Inferior parietal cortex (tissue), 1 donor: ENCODE results near the gene RABGEF1.
"Not testable (repeated sequence)": the region's sequence is repeated elsewhere in the genome, so short reads cannot be mapped to it uniquely, and the experiment has no call there.

ENCODE experiments used
- DNase-seq: peaks from one replicate; pipeline ENCODE4 v3.0.0-alpha.2; 2016; ENCODE audit errors: extremely low spot score

RABGEF1 gene

GRCh38 chr7:66815186-66815875, 74.8 kb downstream of the RABGEF1 start:
- not testable (repeated sequence) for DNase-seq

GRCh38 chr7:66815951-66816350, 75.4 kb downstream of the RABGEF1 start:
- DNase-seq, result no peak

GRCh38 chr7:66816658-66817057, 76.1 kb downstream of the RABGEF1 start:
- not testable (repeated sequence) for DNase-seq

GRCh38 chr7:66817208-66817795, 76.8 kb downstream of the RABGEF1 start:
- not testable (repeated sequence) for DNase-seq

- DNase-seq, result not testable (repeated sequence)
Observed at GRCh38 chr7:66817956-66818355, 77.4 kb downstream of the RABGEF1 start.

- no peak for DNase-seq
Observed at GRCh38 chr7:66824041-66824440, 83.5 kb downstream of the RABGEF1 start.

GRCh38 chr7:66825538-66825937, 85.0 kb downstream of the RABGEF1 start:
- not testable (repeated sequence) for DNase-seq

- DNase-seq, result no peak
Observed at GRCh38 chr7:66826649-66827048, 86.1 kb downstream of the RABGEF1 start.

- DNase-seq, result not testable (repeated sequence)
Observed at GRCh38 chr7:66830976-66831375, 90.4 kb downstream of the RABGEF1 start.

- no peak for DNase-seq
Observed at GRCh38 chr7:66832531-66833351, 92.2 kb downstream of the RABGEF1 start.

GRCh38 chr7:66837007-66837406, 96.5 kb downstream of the RABGEF1 start:
- DNase-seq, result no peak

- no peak for DNase-seq
Observed at GRCh38 chr7:66837661-66838060, 97.1 kb downstream of the RABGEF1 start.

GRCh38 chr7:66839814-66840213, 99.3 kb downstream of the RABGEF1 start:
- no peak for DNase-seq

GRCh38 chr7:66840316-66840715, 99.8 kb downstream of the RABGEF1 start:
- no peak for DNase-seq

- no peak for DNase-seq
Observed at GRCh38 chr7:66841898-66842297, 101.4 kb downstream of the RABGEF1 start.

GRCh38 chr7:66843492-66843891, 103.0 kb downstream of the RABGEF1 start:
- DNase-seq, result not testable (repeated sequence)

- DNase-seq, result peak; percentile 98
Observed at GRCh38 chr7:66844552-66845378, 104.2 kb downstream of the RABGEF1 start.

- DNase-seq, result no peak
Observed at GRCh38 chr7:66845379-66846095, 105.0 kb downstream of the RABGEF1 start.

- DNase-seq, result not testable (repeated sequence)
Observed at GRCh38 chr7:66846096-66846445, 105.5 kb downstream of the RABGEF1 start.

GRCh38 chr7:66847523-66847855, 107.0 kb downstream of the RABGEF1 start:
- not testable (repeated sequence) for DNase-seq
